Esophagus squamous epithelium (tissue), 5 donors: ENCODE measurements around the gene CDH13. TPM values are rescaled to one million over a fixed set of nuclear protein-coding genes. Genes with fewer than 3 reads are reported as not detected.

Experiments
- DNase-seq: peaks from one replicate; lab custom pipeline; 2025; lab: John Stamatoyannopoulos, UW
- H3K27ac ChIP-seq, 4 donors: fragments of 200-600 bp; sonication (generic); one replicate each; pipeline ENCODE4 v1.5.1; 2016 to 2019; ENCODE audit warnings: mild to moderate bottlenecking in 1 of 4
- H3K27me3 ChIP-seq, 4 donors: fragments of 200-600 bp; sonication (generic); 1 replicate in 3 of 4; 2 replicates in 1 of 4; pipeline versions ENCODE4 v1.5.1 to v1.6.0; 2017 to 2021; ENCODE audit warnings: antibody characterized with exemption in 1 of 4
- H3K36me3 ChIP-seq, 3 donors: fragments of 200-600 bp; sonication (generic); one replicate each; pipeline ENCODE4 v1.5.1; 2016 to 2019
- H3K4me1 ChIP-seq, 3 donors: fragments of 200-600 bp; sonication (generic); one replicate each; pipeline ENCODE4 v1.5.1; 2017 to 2019
- H3K4me3 ChIP-seq, 4 donors: fragments of 200-600 bp; sonication (generic); 1 replicate in 3 of 4; 2 replicates in 1 of 4; pipeline ENCODE4 v1.5.1; 2016 to 2019; ENCODE audit warnings: mild to moderate bottlenecking in 2 of 4, moderate library complexity in 1 of 4
- H3K9me3 ChIP-seq, 3 donors: fragments of 200-600 bp; sonication (generic); one replicate each; pipeline ENCODE4 v1.5.1; 2016 to 2019
- POLR2A ChIP-seq, 4 donors: fragments of 450-650 bp; IDR thresholded peaks; one replicate each; pipeline ENCODE4 v1.6.1; 2017; ENCODE audit warnings: antibody characterized with exemption in 4 of 4, mild to moderate bottlenecking in 4 of 4, moderate library complexity in 3 of 4
- WGBS, 2 donors: methylation state at CpG; one replicate each; pipeline ENCODE4 v1.1.5; 2018; 5-methylcytosine and 5-hydroxymethylcytosine counted together
- intact Hi-C: fragments of 100-400 bp; cut with DNase I; formaldehyde crosslinking; loops from one replicate; pipeline ENCODE4 v1.15.0; 2022
- total RNA-seq, 4 donors: library from RNA; depleted of rRNA; stranded (reverse); fragments of >200 nt; gene quantifications; one replicate each; pipeline ENCODE4 v1.1.0, GENCODE V29; 2016
- TF ChIP-seq, protein P1 (sequence below), 6 experiments: fragments of 450-650 bp in 4 of 6; fragments of 200-600 bp in 2 of 6; sonication (generic) in 2 of 6; IDR thresholded peaks; one replicate each; pipeline ENCODE4 v1.5.1; 2016 to 2019; ENCODE audit warnings: antibody characterized with exemption in 6 of 6, mild to moderate bottlenecking in 4 of 6, moderate library complexity in 4 of 6
- donor health status: DM: yes; HTN: yes; CAD: no.

Gene CDH13
- total RNA-seq, 4 donors from 2014 or later = 6.9 to 31.9 (median 21.1) TPM

DNA sequence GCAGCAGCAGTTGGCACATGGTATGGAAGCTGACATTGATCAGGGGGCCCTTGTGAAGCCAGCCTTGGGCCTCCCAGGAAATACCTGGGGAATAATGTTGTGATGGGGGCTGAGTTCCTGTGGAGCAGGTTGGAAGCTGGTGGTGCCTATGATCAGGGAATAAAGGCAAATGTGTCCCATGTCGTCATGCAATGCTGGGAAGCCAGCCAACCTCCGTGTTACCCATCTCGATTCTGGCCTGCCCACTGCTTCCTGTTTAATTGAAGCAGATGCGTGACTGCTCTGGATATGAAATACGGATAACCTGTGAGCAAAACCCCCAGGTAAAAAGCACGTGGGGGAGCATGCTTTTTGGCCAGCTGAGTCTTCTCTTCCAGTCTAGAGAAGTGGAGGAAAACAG lies 600.6 kb downstream of the CDH13 start:
- Histone ChIP-seq H3K27ac (no peak overlapping the region), H3K27me3 (no peaks in the 10 kb centered on the region), H3K4me1 (no peaks in the 10 kb centered on the region), H3K36me3 (no peaks in the 10 kb centered on the region), H3K4me3 (no peak overlapping the region), H3K9me3 (no peaks in the 10 kb centered on the region)
- WGBS, 2 donors = 57 to 63% methylated on average over 5 of the region's 6 CpGs
- TF ChIP-seq, protein P1, sequence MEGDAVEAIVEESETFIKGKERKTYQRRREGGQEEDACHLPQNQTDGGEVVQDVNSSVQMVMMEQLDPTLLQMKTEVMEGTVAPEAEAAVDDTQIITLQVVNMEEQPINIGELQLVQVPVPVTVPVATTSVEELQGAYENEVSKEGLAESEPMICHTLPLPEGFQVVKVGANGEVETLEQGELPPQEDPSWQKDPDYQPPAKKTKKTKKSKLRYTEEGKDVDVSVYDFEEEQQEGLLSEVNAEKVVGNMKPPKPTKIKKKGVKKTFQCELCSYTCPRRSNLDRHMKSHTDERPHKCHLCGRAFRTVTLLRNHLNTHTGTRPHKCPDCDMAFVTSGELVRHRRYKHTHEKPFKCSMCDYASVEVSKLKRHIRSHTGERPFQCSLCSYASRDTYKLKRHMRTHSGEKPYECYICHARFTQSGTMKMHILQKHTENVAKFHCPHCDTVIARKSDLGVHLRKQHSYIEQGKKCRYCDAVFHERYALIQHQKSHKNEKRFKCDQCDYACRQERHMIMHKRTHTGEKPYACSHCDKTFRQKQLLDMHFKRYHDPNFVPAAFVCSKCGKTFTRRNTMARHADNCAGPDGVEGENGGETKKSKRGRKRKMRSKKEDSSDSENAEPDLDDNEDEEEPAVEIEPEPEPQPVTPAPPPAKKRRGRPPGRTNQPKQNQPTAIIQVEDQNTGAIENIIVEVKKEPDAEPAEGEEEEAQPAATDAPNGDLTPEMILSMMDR (IDR thresholded peaks at IDR 0.05) = no peak
- TF ChIP-seq POLR2A (IDR thresholded peaks at IDR 0.05) = no peak
- intact Hi-C loops = no loop called here
- DNase-seq = no peak

DNA sequence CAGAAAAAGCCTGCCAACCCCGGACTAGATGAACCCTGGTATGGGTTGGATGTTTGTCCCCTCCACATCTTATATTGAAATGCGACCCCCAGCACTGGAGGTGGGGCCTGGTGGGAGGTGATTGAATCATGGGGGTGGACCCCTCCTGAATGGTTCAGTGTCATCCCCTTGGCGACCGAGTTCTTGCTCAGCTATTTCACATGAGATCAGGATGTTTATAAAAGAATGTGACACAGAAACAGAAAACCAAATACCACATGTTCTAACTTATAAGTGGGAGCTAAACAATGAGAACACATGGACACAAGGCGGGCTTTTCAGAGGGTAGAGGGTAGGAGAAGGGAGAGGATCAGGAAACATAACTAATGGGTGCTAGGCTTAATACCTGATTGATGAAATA lies 605.0 kb downstream of the CDH13 start:
- TF ChIP-seq, protein P1 (IDR thresholded peaks at IDR 0.05) = no peak
- TF ChIP-seq POLR2A (IDR thresholded peaks at IDR 0.05) = no peak
- Histone ChIP-seq H3K9me3 (no peaks in the 10 kb centered on the region), H3K27me3 (no peaks in the 10 kb centered on the region), H3K36me3 (no peaks in the 10 kb centered on the region), H3K27ac (no peak overlapping the region), H3K4me3 (no peak overlapping the region), H3K4me1 (no peaks in the 10 kb centered on the region)
- intact Hi-C loops = no loop called here
- WGBS, 2 donors = 55 to 76% methylated on average over 5 of the region's 5 CpGs
- no peak for DNase-seq

DNA sequence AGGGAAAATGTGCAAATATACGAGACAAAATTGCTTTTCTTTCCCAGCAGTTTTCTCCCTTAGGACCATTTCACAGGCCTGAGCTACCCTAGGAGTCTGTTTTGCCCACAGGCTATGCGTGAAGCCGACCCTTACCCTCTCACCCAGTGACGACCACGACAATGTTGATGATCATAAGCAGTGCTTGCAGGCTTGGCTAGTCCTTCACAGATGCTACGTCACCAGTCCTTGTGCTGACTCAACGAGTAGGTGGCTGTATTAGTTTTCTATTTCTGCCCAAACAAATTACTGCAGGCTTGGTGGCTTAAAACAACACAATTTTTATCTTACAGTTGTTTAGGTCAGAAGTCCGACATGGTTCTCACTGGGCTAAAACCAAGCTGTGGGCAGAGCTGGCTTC lies 606.4 kb downstream of the CDH13 start:
- no peak overlapping the region for H3K27ac ChIP-seq
- H3K27me3 ChIP-seq = no peaks in the 10 kb centered on the region
- 70 to 88% methylated on average over 8 of the region's 8 CpGs for WGBS, 2 donors
- H3K9me3 ChIP-seq = no peaks in the 10 kb centered on the region
- H3K36me3 ChIP-seq = no peaks in the 10 kb centered on the region
- TF ChIP-seq, protein P1 (IDR thresholded peaks at IDR 0.05) = no peak
- TF ChIP-seq POLR2A (IDR thresholded peaks at IDR 0.05) = no peak
- no peak for DNase-seq
- H3K4me1 ChIP-seq = no peaks in the 10 kb centered on the region
- no peak overlapping the region for H3K4me3 ChIP-seq
- intact Hi-C loops = no loop called here

DNA sequence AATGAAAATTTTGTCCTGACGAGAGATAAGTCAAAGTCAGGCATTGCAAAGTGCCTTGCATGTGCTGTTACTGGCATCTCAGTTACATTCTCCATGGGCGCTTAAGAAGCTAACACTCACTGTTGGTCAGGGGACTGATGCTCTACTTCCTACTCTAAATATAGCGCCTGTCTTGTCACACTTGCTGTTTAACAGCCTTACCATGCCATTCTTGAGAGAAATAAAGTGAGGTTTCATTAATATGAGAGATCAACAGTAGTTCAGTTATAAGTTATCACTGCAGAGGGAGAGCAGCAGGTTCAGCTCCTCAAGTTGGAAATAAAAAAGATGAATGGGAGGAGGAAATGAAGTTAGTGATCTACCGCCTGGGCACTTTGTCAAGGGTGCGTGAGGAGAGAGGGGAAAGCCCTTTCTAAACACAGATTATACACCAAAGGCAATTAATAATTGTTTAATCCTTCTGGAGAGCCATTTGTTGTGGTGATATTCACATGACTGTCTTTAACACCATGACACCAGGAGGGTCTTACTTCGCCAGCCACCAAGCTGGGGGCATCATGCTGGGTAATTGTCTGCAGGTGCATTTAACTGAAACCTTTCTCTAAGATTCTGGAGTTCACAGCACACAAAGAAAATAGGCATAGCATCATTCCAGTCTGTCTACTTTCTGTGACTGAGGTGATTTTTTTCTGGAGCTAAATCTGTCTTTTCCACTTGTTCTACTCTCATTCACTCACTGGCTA lies 612.4 kb downstream of the CDH13 start:
- no peak for DNase-seq
- TF ChIP-seq, protein P1 (IDR thresholded peaks at IDR 0.05) = no peak
- TF ChIP-seq POLR2A (IDR thresholded peaks at IDR 0.05) = no peak
- WGBS, 2 donors = 54 to 68% methylated on average over 5 to 6 of the region's 6 CpGs
- Histone ChIP-seq H3K9me3 (no peaks in the 10 kb centered on the region), H3K4me3 (no peak overlapping the region), H3K27ac (no peak overlapping the region), H3K4me1 (no peaks in the 10 kb centered on the region), H3K36me3 (no peaks in the 10 kb centered on the region), H3K27me3 (no peaks in the 10 kb centered on the region)
- intact Hi-C loops = no loop called here

DNA sequence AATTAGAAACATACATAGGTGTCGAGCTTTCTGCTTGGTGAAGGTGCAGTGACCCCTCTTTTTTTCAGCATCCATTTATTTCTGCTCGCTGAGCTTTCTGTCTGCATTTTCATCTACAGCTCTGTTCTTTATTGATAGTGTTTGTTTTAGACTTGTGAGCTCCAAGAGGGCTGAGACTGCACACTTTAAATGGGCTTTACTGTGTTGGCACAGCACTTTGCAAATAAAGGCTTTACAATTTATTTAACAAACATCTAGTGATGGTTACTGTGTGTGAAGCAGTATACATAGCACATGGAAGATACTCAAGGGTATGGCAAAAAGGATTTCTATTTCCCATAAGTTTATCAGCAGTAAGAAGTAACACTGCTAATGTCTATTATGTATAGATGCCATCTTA lies 617.3 kb downstream of the CDH13 start:
- Histone ChIP-seq H3K27me3 (no peaks in the 10 kb centered on the region), H3K9me3 (no peaks in the 10 kb centered on the region), H3K4me3 (no peak overlapping the region), H3K27ac (no peak overlapping the region), H3K36me3 (no peaks in the 10 kb centered on the region), H3K4me1 (no peaks in the 10 kb centered on the region)
- WGBS, 2 donors = 60 to 69% methylated on average over 2 of the region's 2 CpGs
- no peak for DNase-seq
- intact Hi-C loops = no loop called here
- TF ChIP-seq, protein P1 (IDR thresholded peaks at IDR 0.05) = no peak
- no peak for TF ChIP-seq POLR2A (IDR thresholded peaks at IDR 0.05)
